Activated T-cell treated with anti-CD3 and anti-CD28 coated beads, Interleukin-2, amount 50 U/mL, for 48 hours (primary cell): Measurements from ENCODE around the gene TBC1D5.

Source experiments
- DNase-seq, 2 experiments: peaks; one replicate each; pipeline ENCODE4 v3.0.0-alpha.2; 2020

The TBC1D5 gene

DNA sequence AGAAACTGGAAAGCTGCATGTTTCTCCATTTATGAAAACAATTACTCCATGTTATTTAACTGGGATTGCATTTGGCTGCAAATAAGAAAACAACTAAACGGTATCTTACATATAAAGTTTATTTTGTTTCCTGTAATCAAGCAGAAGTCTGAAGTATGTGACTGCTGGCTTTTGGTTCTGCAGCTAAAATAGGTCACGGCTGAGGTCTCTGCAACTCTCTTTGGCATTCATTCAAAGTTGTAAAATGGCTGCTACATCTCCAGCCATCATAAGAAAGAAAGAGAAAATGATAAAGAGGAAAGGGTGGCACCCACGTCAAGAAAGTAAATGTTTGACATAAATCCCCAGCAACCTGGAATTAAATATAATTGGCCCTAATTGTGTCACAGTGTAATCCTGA is 406.1 kb downstream of the TBC1D5 start:
- DNase-seq, result no peak

DNA sequence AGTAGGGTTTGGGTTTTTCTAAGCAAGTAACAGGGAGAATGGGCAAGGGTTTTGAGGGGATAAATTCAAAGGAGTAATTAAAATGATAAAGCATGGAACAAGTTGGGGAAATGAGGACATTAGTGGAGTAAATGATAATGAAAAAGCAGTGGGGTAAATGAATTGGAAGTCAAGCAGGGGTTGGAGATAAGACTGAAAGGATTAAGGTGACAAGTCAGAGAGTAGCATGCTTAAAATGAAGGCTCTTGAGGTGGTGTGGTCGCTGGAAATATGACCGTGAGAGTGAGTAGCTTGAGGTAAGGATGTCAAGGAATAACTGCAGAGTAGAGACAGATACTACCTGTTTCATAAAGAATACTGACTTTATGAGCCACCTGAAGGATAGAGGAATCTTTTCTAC is 408.5 kb downstream of the TBC1D5 start:
- DNase-seq, result no peak

DNA sequence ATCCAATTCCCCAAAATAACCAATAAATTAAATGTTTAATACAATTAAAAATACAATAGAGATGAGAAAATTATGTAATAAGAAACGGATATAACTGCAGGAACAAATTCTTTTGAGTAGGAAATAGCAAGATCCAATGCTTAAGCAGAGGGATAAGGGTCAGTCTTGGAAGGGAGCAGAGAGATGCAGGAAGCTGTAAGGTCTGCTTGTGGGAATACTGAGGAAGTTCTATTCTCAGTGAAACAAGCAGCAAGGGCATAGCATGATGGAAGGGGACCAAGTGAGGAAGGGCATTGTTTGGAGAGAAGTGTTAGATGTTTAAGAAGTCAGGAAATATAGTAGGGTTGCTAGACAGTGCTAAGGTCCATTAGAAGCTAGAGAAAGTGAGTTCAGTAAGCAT is 409.0 kb downstream of the TBC1D5 start:
- DNase-seq, result no peak

DNA sequence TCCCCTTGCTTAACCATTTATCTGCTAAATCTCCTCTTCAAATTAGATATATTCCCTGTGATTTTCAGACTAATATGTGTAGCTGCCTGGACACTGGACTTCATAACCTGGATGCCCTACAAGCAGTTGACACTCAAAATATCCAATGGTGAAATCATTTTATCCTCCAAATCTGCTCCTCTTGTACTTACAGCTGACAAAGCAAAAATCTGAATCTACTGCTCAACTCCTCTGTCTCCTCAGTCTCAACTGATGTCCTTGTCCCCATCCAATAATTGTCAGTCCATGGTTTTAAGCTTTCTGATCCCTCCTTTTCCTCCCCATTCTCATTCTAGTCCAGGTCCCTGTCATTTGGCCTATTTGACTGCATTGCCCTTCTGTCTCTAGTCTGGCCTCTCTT is 411.8 kb downstream of the TBC1D5 start:
- no peak for DNase-seq

DNA sequence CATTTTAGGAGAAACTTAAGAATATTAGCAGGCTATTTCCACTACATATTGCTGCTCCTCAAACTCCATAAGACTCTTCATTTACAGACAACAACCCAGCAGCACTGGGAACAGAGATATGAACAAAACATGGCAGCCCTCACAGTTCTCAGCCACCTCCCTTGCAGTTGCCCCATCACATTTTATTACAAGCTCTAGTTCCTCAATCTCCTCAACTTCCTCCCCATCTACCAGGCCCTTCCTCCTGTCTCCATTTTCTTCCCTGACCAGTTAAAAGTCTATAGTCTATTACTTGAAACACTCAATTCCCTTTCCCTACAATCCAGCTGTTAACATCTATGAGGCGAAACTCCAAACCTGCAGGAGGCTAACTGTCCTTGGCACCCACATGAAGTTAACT is 412.5 kb downstream of the TBC1D5 start:
- DNase-seq, result no peak

DNA sequence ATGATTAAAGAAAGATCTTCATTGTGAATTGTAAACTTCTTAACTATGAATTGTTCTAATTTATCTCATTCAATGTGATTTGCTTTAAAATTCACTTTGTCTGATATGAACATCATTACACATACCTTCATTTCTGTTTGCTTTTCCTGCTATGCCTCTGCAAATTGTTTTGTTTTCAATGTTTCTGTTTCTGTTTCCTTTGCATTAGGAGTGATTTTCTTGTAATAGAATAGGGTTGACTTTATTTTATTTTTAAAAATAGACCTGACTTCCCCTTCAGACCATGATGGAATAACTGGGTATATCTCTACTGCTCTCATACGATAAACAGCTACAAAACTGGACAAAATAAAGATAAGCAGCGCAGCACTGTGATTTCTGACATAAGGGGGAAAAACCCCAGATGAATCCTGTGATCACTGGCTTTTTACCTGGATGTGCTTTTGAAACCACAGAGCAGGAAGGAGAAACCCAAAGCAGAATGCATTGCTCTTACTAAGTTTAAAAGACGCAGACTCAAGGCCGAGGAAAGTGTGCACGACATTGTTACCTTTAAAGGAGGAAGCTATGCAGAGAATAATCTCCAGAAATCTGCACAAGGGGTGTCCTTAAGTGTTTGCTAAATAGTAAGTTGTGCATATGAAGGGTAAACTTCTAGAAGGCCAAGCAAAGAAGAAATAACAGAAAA is 420.2 kb downstream of the TBC1D5 start:
- DNase-seq, result no peak

DNA sequence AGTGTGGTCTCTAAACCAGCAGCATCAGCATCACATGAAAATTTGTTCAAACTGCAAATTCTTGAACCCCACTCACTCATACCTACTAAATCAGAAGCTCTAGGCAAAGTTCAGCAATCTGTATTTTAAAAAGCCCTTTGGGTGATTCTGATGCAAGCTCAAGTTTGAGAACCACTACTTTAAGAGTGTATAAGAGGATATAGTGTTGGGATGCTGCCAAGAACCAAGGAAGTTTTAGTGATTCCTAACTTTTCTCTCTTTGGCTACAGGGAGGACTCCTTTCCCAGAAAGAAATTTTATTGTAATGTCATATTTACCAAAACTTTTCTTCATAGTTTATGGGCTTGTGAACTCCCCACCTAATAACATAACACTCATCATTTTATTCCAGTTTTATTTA is 422.2 kb downstream of the TBC1D5 start:
- DNase-seq, result no peak

DNA sequence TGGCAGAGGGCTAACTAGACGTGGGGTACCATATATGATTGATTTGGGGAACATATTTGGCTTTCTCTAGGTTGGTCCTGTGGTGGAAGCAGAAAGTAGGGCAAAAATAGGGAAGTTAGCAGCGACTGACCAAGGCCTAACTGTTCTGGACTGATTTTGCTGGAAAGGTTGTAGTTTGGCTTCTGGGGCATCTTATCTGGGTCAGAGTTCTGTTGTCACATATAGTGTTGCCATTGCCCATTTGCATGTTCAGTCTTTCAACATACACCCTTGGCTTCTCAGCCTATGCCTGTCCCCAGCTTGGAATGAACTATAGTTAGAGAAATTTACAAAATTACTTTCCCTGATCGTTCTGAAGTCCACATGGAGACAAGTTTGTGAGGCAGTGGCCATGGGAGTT is 426.5 kb downstream of the TBC1D5 start:
- no peak for DNase-seq

DNA sequence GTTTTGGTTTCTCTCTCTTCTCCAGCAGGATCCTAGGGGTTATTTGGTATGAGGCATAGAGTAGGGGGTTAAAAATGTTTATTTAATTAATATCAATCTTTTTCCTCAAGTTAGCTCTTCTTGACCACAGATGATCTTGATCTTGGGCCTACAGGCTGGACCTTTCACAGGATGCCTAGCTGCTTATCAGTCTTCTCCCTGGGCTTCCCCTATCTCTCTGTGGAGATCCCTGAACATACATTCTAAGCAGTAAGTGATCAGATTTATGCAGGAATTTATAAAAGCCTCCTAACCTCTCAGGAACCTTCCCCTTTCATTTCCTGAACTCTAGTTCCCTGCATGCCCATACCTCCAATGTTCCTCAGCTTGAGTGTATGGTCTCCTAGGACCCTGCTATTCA is 428.3 kb downstream of the TBC1D5 start:
- no peak for DNase-seq

DNA sequence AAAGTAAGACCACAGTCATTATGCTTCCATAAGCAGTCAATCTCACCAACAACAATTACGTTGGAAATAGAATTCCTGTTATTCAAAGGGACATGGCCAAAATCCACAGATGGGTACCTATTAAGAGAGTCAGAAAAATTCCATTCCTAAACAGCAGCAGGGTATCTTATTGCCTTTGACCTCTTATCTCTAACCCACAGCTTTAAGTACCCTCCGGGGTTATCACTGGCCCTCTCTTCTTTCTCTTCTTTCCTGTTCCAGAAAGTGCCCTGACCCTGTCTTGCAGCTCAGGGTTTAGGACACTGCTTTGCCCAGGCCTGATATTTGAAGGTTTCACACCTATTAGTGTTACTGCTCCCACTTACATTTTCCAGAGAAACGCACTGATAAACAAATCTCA is 428.7 kb downstream of the TBC1D5 start:
- DNase-seq, result no peak

DNA sequence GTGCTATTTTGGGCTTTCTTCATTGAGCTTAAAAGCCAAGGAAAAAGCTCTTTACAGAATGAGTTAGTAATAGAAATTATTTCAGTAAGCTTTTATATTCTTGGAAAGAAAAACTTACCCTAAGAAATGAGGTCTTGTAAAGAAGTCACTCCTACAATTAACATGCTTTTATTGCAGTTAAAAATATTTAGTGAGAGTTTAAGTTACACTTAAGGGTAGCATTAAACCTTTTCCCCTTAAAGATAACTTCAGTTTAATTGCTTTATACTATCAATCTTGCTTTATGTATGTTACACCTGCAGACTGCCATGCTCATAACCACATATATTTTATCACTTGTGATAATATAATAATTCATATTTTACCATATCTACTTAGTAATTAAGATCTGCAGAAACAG is 431.4 kb downstream of the TBC1D5 start:
- no peak for DNase-seq

DNA sequence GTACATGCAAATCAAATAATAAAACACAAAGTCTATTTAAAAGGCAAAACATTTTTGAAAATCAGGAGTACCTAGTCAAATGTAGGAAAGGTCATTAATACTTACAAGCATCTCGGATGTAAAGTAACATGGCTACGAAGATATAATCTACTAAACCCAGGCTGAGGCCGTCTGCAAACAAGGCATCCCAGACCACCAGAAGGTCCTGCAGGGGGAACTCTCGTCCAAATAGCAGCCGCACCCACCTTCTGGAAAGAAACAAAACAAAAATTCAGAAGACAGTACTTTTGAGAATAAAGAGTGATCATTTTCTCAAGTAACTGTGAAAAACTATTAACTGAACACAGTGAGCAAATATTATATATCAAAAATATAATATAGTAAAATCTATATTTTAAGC is 434.5 kb downstream of the TBC1D5 start:
- DNase-seq, result no peak

DNA sequence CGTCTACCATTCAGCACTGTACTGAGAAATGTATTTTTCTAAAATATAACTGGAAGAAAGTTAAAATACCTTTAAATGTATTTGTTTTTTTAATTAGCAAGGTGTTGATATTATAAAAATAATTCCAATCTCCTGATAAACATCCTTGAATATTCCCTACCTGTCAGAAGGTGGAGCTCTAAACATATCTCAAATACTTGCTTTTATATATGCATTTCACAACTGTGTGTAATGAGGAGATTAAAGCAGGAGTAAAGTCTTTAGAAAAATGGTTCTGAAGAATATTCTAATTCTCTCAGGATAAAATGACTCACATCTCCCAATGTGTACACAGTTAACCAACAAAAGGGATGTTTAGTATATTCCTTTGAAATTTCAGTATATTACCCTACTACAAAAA is 434.9 kb downstream of the TBC1D5 start:
- DNase-seq, result no peak

DNA sequence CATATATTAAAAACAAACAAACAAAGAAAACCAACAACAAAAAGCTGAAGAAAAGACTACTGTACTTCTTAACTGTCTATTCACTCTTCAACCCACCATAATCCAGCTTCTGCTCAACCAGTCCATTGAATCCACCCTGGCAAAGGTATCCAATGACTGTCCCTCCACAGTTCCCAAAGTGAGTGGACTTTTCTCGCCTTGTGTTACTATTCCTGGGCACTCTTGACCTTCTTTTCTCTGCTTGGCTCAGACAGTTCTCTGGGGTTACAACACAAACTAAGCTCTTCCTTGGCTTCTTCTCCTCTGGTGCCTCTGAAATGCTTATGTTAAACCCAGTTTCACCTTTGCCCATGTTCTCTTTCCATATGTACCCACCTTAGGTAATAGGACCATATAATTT is 437.5 kb downstream of the TBC1D5 start:
- no peak for DNase-seq

DNA sequence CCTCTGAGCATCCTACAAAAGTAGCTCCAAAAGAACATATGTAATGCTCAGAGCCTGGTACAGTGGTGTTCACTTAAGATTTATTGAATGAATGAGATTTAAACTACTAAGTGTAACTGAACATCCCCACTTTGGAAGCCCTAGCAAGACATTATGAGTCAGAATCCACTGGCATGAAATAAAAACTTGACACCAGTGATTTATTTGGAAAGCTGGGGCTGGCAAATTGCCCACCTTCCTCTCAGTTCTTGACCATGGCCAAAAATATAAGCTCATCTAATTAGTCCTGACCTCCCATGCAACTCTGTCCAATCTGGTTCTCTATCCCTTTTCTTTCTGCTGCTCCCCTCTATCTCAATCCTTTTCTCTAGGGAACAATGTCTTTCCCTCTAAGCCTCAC is 439.7 kb downstream of the TBC1D5 start:
- no peak for DNase-seq

DNA sequence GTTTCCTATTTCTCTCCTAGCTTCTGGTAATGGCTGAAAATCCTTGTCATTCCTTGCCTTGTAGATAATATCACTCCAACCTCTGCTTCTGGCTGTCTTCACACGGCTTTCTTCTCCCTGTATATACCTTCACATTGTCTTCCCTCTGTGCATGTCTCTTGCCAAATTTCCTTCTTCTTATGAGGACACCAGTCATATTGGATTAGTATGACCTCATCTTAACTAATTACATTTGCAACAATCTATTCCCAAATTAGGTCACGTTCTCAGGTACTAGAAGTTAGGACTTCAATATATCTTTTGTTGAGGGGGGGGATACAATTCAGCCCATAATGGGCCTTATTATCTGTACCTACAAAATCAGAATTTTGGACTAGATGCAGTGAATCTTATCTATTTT is 440.3 kb downstream of the TBC1D5 start:
- no peak for DNase-seq

DNA sequence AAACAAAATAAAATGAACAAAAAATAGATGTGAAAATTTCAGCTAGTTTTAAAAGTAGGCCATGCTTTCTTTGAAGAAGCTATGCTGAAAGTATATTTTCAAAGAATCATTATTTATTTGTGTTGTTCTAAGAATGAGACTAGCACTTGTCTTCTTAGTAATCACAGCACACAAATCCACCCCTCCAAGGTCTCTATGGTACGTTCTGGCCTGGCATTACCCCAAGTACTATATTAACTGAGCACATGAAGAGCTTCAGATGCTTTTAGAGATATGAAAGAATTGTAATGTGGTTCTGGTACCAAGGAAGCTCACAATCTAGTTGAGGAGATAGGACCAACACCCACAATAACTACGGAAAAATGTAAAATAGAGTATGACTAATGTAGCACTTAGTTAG is 441.2 kb downstream of the TBC1D5 start:
- no peak for DNase-seq

DNA sequence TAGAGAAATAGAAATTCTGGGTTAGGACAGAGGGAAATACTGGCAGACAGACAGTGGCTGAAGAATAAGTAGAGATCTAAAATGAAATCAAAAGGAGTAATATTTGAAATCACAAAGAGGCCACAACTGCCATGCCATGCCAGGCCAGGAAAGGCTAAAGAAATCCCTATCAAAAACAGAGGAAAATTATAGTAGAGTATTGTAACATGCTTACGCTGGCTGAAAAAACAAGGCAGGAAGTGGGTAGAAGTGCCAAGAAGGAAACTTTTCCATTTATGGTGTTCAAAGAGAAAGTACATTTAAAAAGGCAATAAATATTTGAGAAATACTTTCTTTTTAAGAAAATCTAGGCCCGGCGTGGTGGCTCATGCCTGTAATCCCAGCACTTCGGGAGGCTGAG is 442.0 kb downstream of the TBC1D5 start:
- DNase-seq, result no peak

DNA sequence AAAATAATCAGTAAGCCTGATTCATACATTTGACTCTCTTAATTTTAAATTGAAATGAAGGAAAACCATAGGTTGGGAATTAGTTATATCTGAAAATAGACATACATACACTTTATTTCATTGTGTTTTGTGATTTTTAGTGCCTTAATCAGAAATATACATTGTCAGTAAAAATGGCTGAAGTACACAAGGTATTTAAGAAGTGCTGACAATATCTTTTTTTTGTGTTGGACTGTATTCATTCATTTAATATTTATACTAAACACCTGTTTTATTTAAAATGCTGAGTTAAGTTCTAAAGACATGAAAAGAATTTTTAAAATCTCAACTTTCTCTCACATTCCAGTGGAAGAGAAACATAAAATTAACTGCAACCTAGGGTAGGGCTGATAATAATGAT is 444.4 kb downstream of the TBC1D5 start:
- DNase-seq, result no peak

DNA sequence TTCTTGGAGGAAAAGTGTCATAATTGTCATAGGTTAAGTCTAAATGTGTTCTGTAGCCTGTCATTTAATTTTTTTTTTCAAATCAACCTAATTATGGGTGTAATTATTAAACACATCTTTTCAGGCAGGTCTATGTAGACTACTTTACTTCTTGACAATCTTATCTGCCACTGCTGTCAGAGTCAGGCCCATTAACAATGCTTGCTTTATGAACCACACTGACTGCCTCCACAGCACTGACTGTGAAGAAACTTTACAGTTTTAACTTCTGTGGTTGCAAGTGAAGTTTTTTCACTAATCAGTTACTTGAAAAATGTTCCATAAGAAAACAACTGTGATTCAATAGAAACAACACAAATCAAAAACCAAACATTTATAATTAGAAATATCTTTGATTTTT is 449.9 kb downstream of the TBC1D5 start:
- DNase-seq, result no peak

DNA sequence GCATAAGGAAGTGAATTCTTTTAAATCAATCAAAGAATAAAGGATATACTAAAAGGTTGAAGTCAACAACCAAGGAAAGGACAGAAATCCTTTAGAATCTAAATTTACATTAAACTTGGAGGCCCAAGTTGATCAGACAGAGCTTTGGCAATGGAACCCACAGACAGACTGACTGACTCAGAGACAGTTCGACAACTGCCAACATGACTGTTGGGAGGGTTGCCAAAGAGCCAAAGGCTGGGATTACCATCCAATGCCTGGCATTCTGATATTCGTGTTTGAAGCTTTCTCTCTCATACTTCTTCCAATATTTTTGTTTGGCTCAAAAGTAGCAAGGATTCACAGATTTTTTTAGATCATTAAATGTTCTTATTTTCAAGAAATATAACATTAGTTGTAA is 451.5 kb downstream of the TBC1D5 start:
- no peak for DNase-seq

DNA sequence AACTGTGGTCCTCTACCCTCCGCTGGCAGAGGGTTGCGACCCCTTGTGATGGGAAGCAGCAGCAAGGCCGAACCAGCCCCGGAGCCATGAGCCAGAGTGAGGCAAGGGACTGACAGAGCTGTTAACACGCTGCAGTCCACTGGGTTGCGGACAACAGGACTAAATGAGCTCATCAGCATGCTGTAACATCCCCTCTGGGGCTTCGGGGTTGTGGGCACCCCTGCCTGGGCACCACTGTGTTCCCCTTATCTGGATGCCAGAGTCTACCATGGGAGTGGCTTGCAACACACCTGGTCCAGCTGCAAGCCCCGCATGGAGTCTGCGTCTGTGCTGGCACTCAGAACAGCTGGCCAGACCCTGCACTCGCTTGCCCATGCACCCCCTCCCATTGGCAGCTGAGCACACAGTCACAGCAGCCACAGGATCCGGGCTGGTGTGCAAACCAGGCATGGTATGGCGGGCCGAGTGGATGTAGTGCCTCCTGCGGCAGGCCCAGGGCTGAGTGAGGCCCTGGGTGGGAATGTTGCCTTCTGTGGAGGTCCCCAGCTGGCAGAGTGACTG is 453.5 kb downstream of the TBC1D5 start:
- no peak for DNase-seq

DNA sequence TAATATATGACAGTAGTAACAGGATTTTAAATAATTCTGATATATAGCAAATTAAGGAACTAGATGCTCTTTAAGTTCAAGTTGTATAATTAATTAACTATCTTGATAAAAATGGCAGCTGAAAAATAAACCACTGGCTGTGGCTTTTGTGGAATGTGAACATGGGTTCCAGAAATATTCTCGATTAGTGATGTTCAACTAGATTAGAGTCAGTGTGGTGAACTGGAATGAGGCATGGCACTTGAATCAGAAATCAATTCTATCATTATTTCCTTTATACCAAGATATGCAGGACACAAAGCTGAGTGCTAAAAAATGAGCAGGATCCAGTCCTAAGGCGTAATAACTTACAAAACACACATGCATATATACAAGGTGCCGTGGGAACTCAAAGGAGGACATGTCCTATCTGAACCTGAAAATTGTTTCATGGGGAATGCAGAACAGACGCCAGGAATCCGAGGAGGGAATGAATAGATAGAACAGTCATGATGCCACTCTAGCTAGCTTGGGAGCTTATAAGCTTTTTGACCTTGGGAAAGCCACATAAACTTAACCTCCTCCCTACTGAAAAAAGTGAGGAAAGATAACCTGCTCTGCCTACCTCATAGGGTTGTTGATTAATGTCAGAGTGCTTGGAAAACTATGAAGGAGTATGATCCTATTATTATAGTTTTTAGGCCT is 455.3 kb downstream of the TBC1D5 start:
- no peak for DNase-seq

DNA sequence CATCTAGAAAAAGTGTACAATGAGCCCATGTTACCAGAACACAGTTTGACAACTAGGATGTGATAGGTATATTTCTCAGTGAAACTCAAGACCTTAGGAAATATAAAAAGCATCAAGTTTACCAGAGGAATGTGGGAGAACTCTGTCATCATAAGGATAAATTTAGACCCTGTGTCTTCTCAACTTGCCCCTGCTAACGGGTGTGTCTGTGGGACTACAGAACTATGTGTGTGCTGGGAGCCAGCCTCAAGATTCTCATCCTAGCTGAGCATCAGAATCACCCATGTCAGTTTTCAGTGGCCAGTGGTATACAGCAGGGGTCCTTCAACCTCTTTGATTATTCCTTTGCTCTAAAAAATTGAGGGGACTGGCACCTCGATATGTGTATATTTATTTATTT is 464.4 kb downstream of the TBC1D5 start:
- DNase-seq, result no peak

DNA sequence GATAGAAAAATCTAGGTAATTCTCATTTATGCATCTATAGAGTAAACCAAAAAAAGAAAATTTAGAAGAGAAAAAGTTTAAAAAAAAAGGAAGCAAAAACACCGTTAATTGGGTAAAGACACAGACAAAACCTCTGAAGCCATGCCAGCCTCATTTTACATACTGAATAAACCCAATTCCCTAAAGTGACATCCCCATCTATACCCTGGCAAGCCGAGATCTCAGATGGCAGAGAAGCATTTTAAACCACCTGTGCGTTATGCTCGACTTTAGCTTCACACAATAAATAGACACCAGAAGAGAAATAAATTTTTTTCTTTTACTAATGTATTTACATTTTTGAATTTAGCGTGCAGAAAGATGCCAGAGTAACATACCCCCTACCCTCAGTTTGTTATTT is 475.6 kb downstream of the TBC1D5 start:
- DNase-seq, result no peak
